Spleen (tissue), 11 donors: ENCODE measurements around the gene SMOC2. TPM values are rescaled to one million over a fixed set of nuclear protein-coding genes. Genes with fewer than 3 reads are reported as not detected.

Experiments
- DNase-seq: peaks from one replicate; pipeline ENCODE4 v3.0.0-alpha.2; 2020
- H3K27ac ChIP-seq, 8 donors: fragments of 200-600 bp; sonication (generic) in 7 of 8; 1 replicate in 4 of 8; 2 replicates in 4 of 8; pipeline versions ENCODE4 v1.5.0 to v1.8.0; 2016 to 2021; ENCODE audit warnings: inconsistent platforms in 4 of 8, mild to moderate bottlenecking in 4 of 8, moderate library complexity in 1 of 8
- H3K27me3 ChIP-seq, 7 donors: fragments of 200-600 bp; sonication (generic) in 6 of 7; replicated peaks in 1 of 7; 1 replicate in 4 of 7; 2 replicates in 3 of 7; pipeline versions ENCODE4 v1.5.0 to v1.8.0; 2016 to 2021; ENCODE audit warnings: inconsistent platforms in 3 of 7, mild to moderate bottlenecking in 1 of 7
- H3K36me3 ChIP-seq, 6 donors: fragments of 200-600 bp; sonication (generic) in 5 of 6; 1 replicate in 4 of 6; 2 replicates in 2 of 6; pipeline versions ENCODE4 v1.5.0 to v1.8.0; 2016 to 2021; ENCODE audit warnings: inconsistent platforms in 2 of 6
- H3K4me1 ChIP-seq, 6 donors: fragments of 200-600 bp; sonication (generic) in 5 of 6; 1 replicate in 3 of 6; 2 replicates in 3 of 6; pipeline versions ENCODE4 v1.5.0 to v1.8.0; 2016 to 2021; ENCODE audit warnings: inconsistent platforms in 3 of 6
- H3K4me3 ChIP-seq, 8 donors: fragments of 200-600 bp; sonication (generic) in 7 of 8; 1 replicate in 4 of 8; 2 replicates in 4 of 8; pipeline versions ENCODE4 v1.5.0 to v1.8.0; 2016 to 2021; ENCODE audit warnings: inconsistent platforms in 4 of 8, mild to moderate bottlenecking in 4 of 8, moderate library complexity in 2 of 8
- H3K9me3 ChIP-seq, 8 donors: fragments of 200-600 bp; sonication (generic) in 7 of 8; 1 replicate in 4 of 8; 2 replicates in 4 of 8; pipeline versions ENCODE4 v1.5.0 to v1.8.0; 2016 to 2021; ENCODE audit warnings: inconsistent platforms in 4 of 8
- CTCF ChIP-seq, 11 experiments: fragments of 200-600 bp in 7 of 11; fragments of 450-650 bp in 4 of 11; sonication (generic) in 4 of 11; IDR thresholded peaks in 8 of 11; conservative IDR thresholded peaks in 3 of 11; 1 replicate in 7 of 11; 2 replicates in 4 of 11; pipeline versions ENCODE4 v1.4.0 to v1.8.0; 2016 to 2021; ENCODE audit warnings: antibody characterized with exemption in 11 of 11, inconsistent platforms in 4 of 11, mild to moderate bottlenecking in 1 of 11
- POLR2A ChIP-seq, 3 donors: fragments of 450-650 bp; IDR thresholded peaks; one replicate each; pipeline ENCODE4 v1.5.1; 2017; ENCODE audit warnings: antibody characterized with exemption in 3 of 3, mild to moderate bottlenecking in 1 of 3
- POLR2AphosphoS5 ChIP-seq, 3 donors: sonication (generic); formaldehyde crosslinking; IDR thresholded peaks; one replicate each; pipeline ENCODE4 v1.5.1; 2017; ENCODE audit warnings: antibody characterized with exemption in 3 of 3
- WGBS, 5 donors: extraction: QIAGEN DNeasy Blood & Tissue Kit in 3 of 5; methylation state at CpG; one replicate each; pipeline versions ENCODE4 v1.1.5 to v1.1.7; 2013 to 2018; 5-methylcytosine and 5-hydroxymethylcytosine counted together
- intact Hi-C: fragments of 100-400 bp; cut with DNase I; formaldehyde crosslinking; loops from one replicate; pipeline ENCODE4 v1.15.0; 2023; ENCODE audit warnings: low total_unique reads
- polyA plus RNA-seq, 3 donors: library from polyadenylated mRNA; stranded (reverse); fragments of 200-250 nt; gene quantifications; one replicate each; pipeline ENCODE4 v1.2.1, GENCODE V29; 2013
- total RNA-seq, 7 donors: library from RNA; depleted of rRNA in 3 of 7; stranded (reverse); fragments of >200 nt in 3 of 7; fragmentation: NEBNext Ultra II Directional in 4 of 7; extraction: Animal tissue kit (Norgen Biotek cat#: 25700) in 4 of 7; gene quantifications; one replicate each; pipeline versions ENCODE4 v1.1.0 to v1.2.1, GENCODE V29; 2016 to 2021
- donor health status: healthy with polysubstance abuse.
- donor health status: DM: no; HTN: no; CAD: no; lungs with moderate emphysema.
- donor health status: DM: no; HTN: no; CAD: no.
- donor health status: Bipolar disorder and iron deficiency.
- donor health status: healthy.
- donor health status: DM: no; HTN: no; CAD: no.
- donor health status: DM: yes; HTN: yes; CAD: no.

The SMOC2 gene
- total and polyA plus RNA-seq, 10 donors: 0.94 to 7.6 (median 1.8) TPM

- 60 to 81% (median 72%) methylated on average over 4 of the region's 4 CpGs for whole genome bisulfite sequencing, 5 donors
These were observed 162.2 kb downstream of the SMOC2 start for GRCh38 chr6:168603234-168603633.

GRCh38 chr6:168605964-168606363, 165.0 kb downstream of the SMOC2 start:
- Histone ChIP-seq H3K4me3 (no peak overlapping the region), H3K36me3 (no peaks in the 10 kb centered on the region), H3K27me3 (peaks cover 0 to 10% (median 0%) of the 10 kb centered on the region in 7 donors), H3K9me3 (peaks cover 0 to 7% (median 0%) of the 10 kb centered on the region in 8 donors), H3K4me1 (no peaks in the 10 kb centered on the region), H3K27ac (no peak overlapping the region)
- intact Hi-C loops: no loop called here
- no peak for DNase-seq
- 61 to 70% (median 66%) methylated on average over 7 of the region's 7 CpGs for WGBS, 5 donors
- no peak for TF ChIP-seq CTCF (IDR thresholded peaks at IDR 0.05 in 8 of 11, conservative IDR thresholded peaks at IDR 0.05 in 3 of 11)
- no peak for TF ChIP-seq POLR2AphosphoS5 (IDR thresholded peaks at IDR 0.05)
- no peak for TF ChIP-seq POLR2A (IDR thresholded peaks at IDR 0.05)

More at GRCh38 chr6:168603234-168603633, 162.2 kb downstream of the SMOC2 start:
- H3K9me3 ChIP-seq: peaks cover 0 to 7% (median 0%) of the 10 kb centered on the region in 8 donors
- no peak for DNase-seq
- TF ChIP-seq POLR2A (IDR thresholded peaks at IDR 0.05): no peak
- no peak for TF ChIP-seq CTCF (IDR thresholded peaks at IDR 0.05 in 8 of 11, conservative IDR thresholded peaks at IDR 0.05 in 3 of 11)
- TF ChIP-seq POLR2AphosphoS5 (IDR thresholded peaks at IDR 0.05): no peak
- H3K4me1 ChIP-seq: no peaks in the 10 kb centered on the region
- intact Hi-C loops: no loop called here
- peaks cover 0 to 19% (median 0%) of the 10 kb centered on the region in 7 donors for H3K27me3 ChIP-seq
- no peak overlapping the region for H3K27ac ChIP-seq
- H3K4me3 ChIP-seq: no peak overlapping the region
- H3K36me3 ChIP-seq: no peaks in the 10 kb centered on the region

- intact Hi-C loops: no loop called here
- no peak for DNase-seq
- H3K27ac ChIP-seq: no peak overlapping the region
- peaks cover 0 to 9% (median 0%) of the 10 kb centered on the region in 8 donors for H3K9me3 ChIP-seq
- H3K4me3 ChIP-seq: no peak overlapping the region
- H3K4me1 ChIP-seq: no peaks in the 10 kb centered on the region
- WGBS, 5 donors: 83 to 91% (median 89%) methylated on average over 10 to 16 of the region's 16 CpGs
- peaks cover 0 to 10% (median 0%) of the 10 kb centered on the region in 7 donors for H3K27me3 ChIP-seq
- TF ChIP-seq POLR2AphosphoS5 (IDR thresholded peaks at IDR 0.05): no peak
- TF ChIP-seq CTCF (IDR thresholded peaks at IDR 0.05 in 8 of 11, conservative IDR thresholded peaks at IDR 0.05 in 3 of 11): no peak
- TF ChIP-seq POLR2A (IDR thresholded peaks at IDR 0.05): no peak
- H3K36me3 ChIP-seq: no peaks in the 10 kb centered on the region
These were observed 165.7 kb downstream of the SMOC2 start for GRCh38 chr6:168606722-168607121.

- Histone ChIP-seq H3K36me3 (no peaks in the 10 kb centered on the region), H3K4me3 (no peak overlapping the region), H3K27ac (no peak overlapping the region), H3K27me3 (peaks cover 0 to 7% (median 0%) of the 10 kb centered on the region in 7 donors), H3K4me1 (no peaks in the 10 kb centered on the region), H3K9me3 (peaks cover 0 to 13% (median 0%) of the 10 kb centered on the region in 8 donors)
- WGBS, 5 donors: 41 to 47% (median 44%) methylated on average over 14 to 15 of the region's 15 CpGs
- intact Hi-C loops: no loop called here
- no peak for DNase-seq
- no peak for TF ChIP-seq POLR2A (IDR thresholded peaks at IDR 0.05)
- no peak for TF ChIP-seq POLR2AphosphoS5 (IDR thresholded peaks at IDR 0.05)
- TF ChIP-seq CTCF (IDR thresholded peaks at IDR 0.05 in 8 of 11, conservative IDR thresholded peaks at IDR 0.05 in 3 of 11): no peak
These were observed 166.5 kb downstream of the SMOC2 start for GRCh38 chr6:168607272-168608112.
